Measurements from ENCODE around the gene SOAT1. TPM values are rescaled to one million over a fixed set of nuclear protein-coding genes. Genes with fewer than 3 reads are reported as not detected.

Gene SOAT1
- total and polyA plus RNA-seq, 10 of the 15 experiments (the other 5 are each of a cell fraction or from before 2014, with no cell fraction given), result 8.6 to 68.5 (median 22.3) TPM

DNA sequence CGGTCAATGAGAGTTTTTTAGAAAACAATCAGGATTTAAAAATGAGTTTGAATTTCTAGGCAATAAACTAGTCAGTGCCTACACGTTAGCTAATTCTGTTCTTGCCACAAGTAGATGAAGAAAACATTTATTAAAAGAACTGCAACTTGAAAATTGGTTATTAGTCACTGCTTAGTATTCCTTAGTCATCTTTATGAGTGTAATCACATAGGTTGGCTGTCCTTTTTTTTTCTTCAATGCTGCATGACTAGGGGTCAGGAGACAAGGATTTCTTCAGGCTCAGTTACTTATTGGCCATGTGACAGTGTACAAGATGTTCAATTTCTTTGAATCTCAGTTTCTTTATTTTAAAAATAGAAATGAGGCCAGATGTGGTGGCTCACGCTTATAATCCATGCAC is 17.1 kb downstream of the SOAT1 start:
- CTCF ChIA-PET, result interaction anchor here (1.6 kb wide), 1 partner anchor 10 kb away, joined by 3 read pairs; no protein-coding TSS in a partner anchor
- 99% methylated on average over 3 of the region's 3 CpGs for WGBS (ENCODE audit: insufficient coverage, insufficient replicate concordance, low lambda C conversion rate, missing lambda C conversion rate)
- Histone ChIP-seq H3K4me3 (no peak overlapping the region), H3K27ac (ENCODE audit: control insufficient read depth, insufficient read depth) (no peak overlapping the region), H3K9ac (ENCODE audit: control insufficient read depth, insufficient read depth, low read length) (no peak overlapping the region), H3K27me3 (replicated peaks in 1 of 2; ENCODE audit: control insufficient read depth in 2 of 2, insufficient read depth in 2 of 2, low read length in 1 of 2) (no peaks in the 10 kb centered on the region), H4K20me1 (ENCODE audit: control insufficient read depth, insufficient read depth) (no peaks in the 10 kb centered on the region), H3K9me3 (replicated peaks; ENCODE audit: control insufficient read depth, insufficient read depth, low read length) (no peaks in the 10 kb centered on the region), H3K79me2 (ENCODE audit: control insufficient read depth, insufficient read depth, low read length) (no peaks in the 10 kb centered on the region; the same call in 1 of the 2 replicates), H3K36me3 (ENCODE audit: control insufficient read depth in 2 of 2, insufficient read depth in 2 of 2, low read length in 1 of 2) (peaks cover 0 to 2% of the 10 kb centered on the region in 2 experiments), H3K4me1 (ENCODE audit: control insufficient read depth, insufficient read depth, low read length) (no peaks in the 10 kb centered on the region), H2AFZ (ENCODE audit: control insufficient read depth, low read depth, low read length) (no peak overlapping the region), H3K4me2 (ENCODE audit: control insufficient read depth, insufficient read depth) (no peak overlapping the region)
- BruUV-seq (replicated peaks), result no TSS peak
- DNase-seq (ENCODE audit: low read depth, low spot score) (no peak), ATAC-seq (peak; percentile 15; the same call in 1 of the 3 replicates), FAIRE-seq (no peak)
- in situ Hi-C loops (cut with MboI), result no loop called here
- SMC1A ChIA-PET (ENCODE audit: uncharacterized antibody, unreplicated experiment), result interaction anchor here (0.6 kb wide), 1 partner anchor 409 kb away, joined by 3 read pairs; no protein-coding TSS in a partner anchor
- intact Hi-C loops (cut with micrococcal nuclease; ENCODE audit: unreplicated experiment), result no loop called here
- TF ChIP-seq NR2C2 (IDR thresholded peaks at IDR 0.05; ENCODE audit: borderline replicate concordance, control insufficient read depth, insufficient read length, low read depth) (no peak), IKZF1 (conservative IDR thresholded peaks at IDR 0.05) (no peak), CUX1 (IDR thresholded peaks at IDR 0.05; ENCODE audit: insufficient replicate concordance, low read depth, low read length) (no peak), TCF3 (IDR thresholded peaks at IDR 0.05; ENCODE audit: borderline replicate concordance, insufficient read depth, low read depth, low read length) (no peak), CTCF (IDR thresholded peaks at IDR 0.05 in 2 of 3, conservative IDR thresholded peaks at IDR 0.05 in 1 of 3; ENCODE audit: control insufficient read depth in 2 of 3, extremely low read depth in 1 of 3, insufficient read depth in 1 of 3, low read depth in 3 of 3, low read length in 3 of 3) (no peak), POLR2AphosphoS2 (IDR thresholded peaks at IDR 0.05; ENCODE audit: low read depth, low read length) (no peak), MEF2B (IDR thresholded peaks at IDR 0.05; ENCODE audit: partially characterized antibody, poor library complexity, severe bottlenecking) (no peak), BRCA1 (IDR thresholded peaks at IDR 0.05; ENCODE audit: low read depth, low read length) (no peak), EP300 (IDR thresholded peaks at IDR 0.05; ENCODE audit: borderline replicate concordance in 1 of 2, control insufficient read depth in 1 of 2, low read depth in 2 of 2, low read length in 2 of 2) (no peak), EGR1 (IDR thresholded peaks at IDR 0.05; ENCODE audit: borderline replicate concordance in 1 of 2, low read depth in 2 of 2, low read length in 2 of 2) (no peak), RUNX3 (IDR thresholded peaks at IDR 0.05; ENCODE audit: low read length) (no peak), SUZ12 (IDR thresholded peaks at IDR 0.05; ENCODE audit: unreplicated experiment) (no peak)
- TF ChIP-seq, protein P1, sequence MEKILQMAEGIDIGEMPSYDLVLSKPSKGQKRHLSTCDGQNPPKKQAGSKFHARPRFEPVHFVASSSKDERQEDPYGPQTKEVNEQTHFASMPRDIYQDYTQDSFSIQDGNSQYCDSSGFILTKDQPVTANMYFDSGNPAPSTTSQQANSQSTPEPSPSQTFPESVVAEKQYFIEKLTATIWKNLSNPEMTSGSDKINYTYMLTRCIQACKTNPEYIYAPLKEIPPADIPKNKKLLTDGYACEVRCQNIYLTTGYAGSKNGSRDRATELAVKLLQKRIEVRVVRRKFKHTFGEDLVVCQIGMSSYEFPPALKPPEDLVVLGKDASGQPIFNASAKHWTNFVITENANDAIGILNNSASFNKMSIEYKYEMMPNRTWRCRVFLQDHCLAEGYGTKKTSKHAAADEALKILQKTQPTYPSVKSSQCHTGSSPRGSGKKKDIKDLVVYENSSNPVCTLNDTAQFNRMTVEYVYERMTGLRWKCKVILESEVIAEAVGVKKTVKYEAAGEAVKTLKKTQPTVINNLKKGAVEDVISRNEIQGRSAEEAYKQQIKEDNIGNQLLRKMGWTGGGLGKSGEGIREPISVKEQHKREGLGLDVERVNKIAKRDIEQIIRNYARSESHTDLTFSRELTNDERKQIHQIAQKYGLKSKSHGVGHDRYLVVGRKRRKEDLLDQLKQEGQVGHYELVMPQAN (conservative IDR thresholded peaks at IDR 0.05), result no peak
- POLR2A ChIA-PET, result no interaction called here
- RAD21 ChIA-PET (ENCODE audit: unreplicated experiment), result no interaction called here
